Measurements from ENCODE around the gene TPI1. TPM values are rescaled to one million over a fixed set of nuclear protein-coding genes. Genes with fewer than 3 reads are reported as not detected.
A peak's percentile ranks its signal among the peaks of the same experiment; 100 is the strongest.

TPI1 gene
- total and polyA plus RNA-seq, 2 experiments from 2014 or later, result 1,963 to 4,448 TPM

- H3K27ac ChIP-seq, result peak overlapping the region; percentile 49
- H3K9me3 ChIP-seq (ENCODE audit: low read depth), result no peaks in the 10 kb centered on the region
- peaks cover 13% of the 10 kb centered on the region for H3K36me3 ChIP-seq
- H3K27me3 ChIP-seq, result no peaks in the 10 kb centered on the region
- TF ChIP-seq CTCF (IDR thresholded peaks at IDR 0.05; ENCODE audit: low read depth, low read length), result no peak
- H3K4me3 ChIP-seq, result no peak overlapping the region
- DNase-seq (ENCODE audit: low read depth in 1 of 2, low spot score in 1 of 2), result peak; percentile 83 to 91
- H3K4me1 ChIP-seq (ENCODE audit: low read depth), result peaks cover 11% of the 10 kb centered on the region
Observed at GRCh38 chr12:6827437-6827911, 39.9 kb upstream of the TPI1 start.

GRCh38 chr12:6827982-6828780 lies 39.1 kb upstream of the TPI1 start, which contains the start of gene P3H3:
Gene P3H3, plus strand, starts transcription at chr12:6828407. Its CDS starts 34 bp downstream, at chr12:6828441.
- TF ChIP-seq CTCF (IDR thresholded peaks at IDR 0.05; ENCODE audit: low read depth, low read length), result no peak
- peak; percentile 56 to 63 for DNase-seq (ENCODE audit: low read depth in 1 of 2, low spot score in 1 of 2)
- Histone ChIP-seq H3K4me1 (ENCODE audit: low read depth) (peaks cover 9% of the 10 kb centered on the region), H3K36me3 (peaks cover 14% of the 10 kb centered on the region), H3K27me3 (no peaks in the 10 kb centered on the region), H3K27ac (peak within 1 kb of the TSS; percentile 75), H3K9me3 (ENCODE audit: low read depth) (no peaks in the 10 kb centered on the region), H3K4me3 (peak within 1 kb of the TSS; percentile 61)

- H3K4me1 ChIP-seq (ENCODE audit: low read depth), result peaks cover 9% of the 10 kb centered on the region
- H3K27me3 ChIP-seq, result no peaks in the 10 kb centered on the region
- DNase-seq (ENCODE audit: low read depth in 1 of 2, low spot score in 1 of 2), result peak; percentile 60 to 72
- H3K4me3 ChIP-seq, result peak overlapping the region; percentile 61
- peaks cover 18% of the 10 kb centered on the region for H3K36me3 ChIP-seq
- no peak for TF ChIP-seq CTCF (IDR thresholded peaks at IDR 0.05; ENCODE audit: low read depth, low read length)
- H3K9me3 ChIP-seq (ENCODE audit: low read depth), result no peaks in the 10 kb centered on the region
- peak overlapping the region; percentile 75 for H3K27ac ChIP-seq
Observed at GRCh38 chr12:6828781-6829535, 38.4 kb upstream of the TPI1 start.

- no peaks in the 10 kb centered on the region for H3K9me3 ChIP-seq (ENCODE audit: low read depth)
- peaks cover 9% of the 10 kb centered on the region for H3K4me1 ChIP-seq (ENCODE audit: low read depth)
- H3K27me3 ChIP-seq, result no peaks in the 10 kb centered on the region
- peak overlapping the region; percentile 61 for H3K4me3 ChIP-seq
- H3K36me3 ChIP-seq, result peaks cover 20% of the 10 kb centered on the region
- H3K27ac ChIP-seq, result peak overlapping the region; percentile 75
- DNase-seq (ENCODE audit: low read depth in 1 of 2, low spot score in 1 of 2), result peak in 1 of 2 donors; percentile 54
- TF ChIP-seq CTCF (IDR thresholded peaks at IDR 0.05; ENCODE audit: low read depth, low read length), result peak; percentile 20
Observed at GRCh38 chr12:6829536-6830220, 37.7 kb upstream of the TPI1 start.

- no peaks in the 10 kb centered on the region for H3K27me3 ChIP-seq
- H3K27ac ChIP-seq, result no peak overlapping the region
- H3K4me1 ChIP-seq (ENCODE audit: low read depth), result peaks cover 9% of the 10 kb centered on the region
- H3K9me3 ChIP-seq (ENCODE audit: low read depth), result no peaks in the 10 kb centered on the region
- no peak overlapping the region for H3K4me3 ChIP-seq
- H3K36me3 ChIP-seq, result peaks cover 20% of the 10 kb centered on the region
- DNase-seq (ENCODE audit: low read depth in 1 of 2, low spot score in 1 of 2), result no peak
- no peak for TF ChIP-seq CTCF (IDR thresholded peaks at IDR 0.05; ENCODE audit: low read depth, low read length)
Observed at GRCh38 chr12:6830286-6830890, 36.9 kb upstream of the TPI1 start.

Measured in cardiac muscle cell (in vitro differentiated cells and primary cell).